ENCODE results near the gene OR2A25.

Gene OR2A25, protein sequence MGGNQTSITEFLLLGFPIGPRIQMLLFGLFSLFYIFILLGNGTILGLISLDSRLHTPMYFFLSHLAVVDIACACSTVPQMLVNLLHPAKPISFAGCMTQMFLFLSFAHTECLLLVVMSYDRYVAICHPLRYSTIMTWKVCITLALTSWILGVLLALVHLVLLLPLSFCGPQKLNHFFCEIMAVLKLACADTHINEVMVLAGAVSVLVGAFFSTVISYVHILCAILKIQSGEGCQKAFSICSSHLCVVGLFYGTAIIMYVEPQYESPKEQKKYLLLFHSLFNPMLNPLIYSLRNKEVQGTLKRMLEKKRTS

DNA sequence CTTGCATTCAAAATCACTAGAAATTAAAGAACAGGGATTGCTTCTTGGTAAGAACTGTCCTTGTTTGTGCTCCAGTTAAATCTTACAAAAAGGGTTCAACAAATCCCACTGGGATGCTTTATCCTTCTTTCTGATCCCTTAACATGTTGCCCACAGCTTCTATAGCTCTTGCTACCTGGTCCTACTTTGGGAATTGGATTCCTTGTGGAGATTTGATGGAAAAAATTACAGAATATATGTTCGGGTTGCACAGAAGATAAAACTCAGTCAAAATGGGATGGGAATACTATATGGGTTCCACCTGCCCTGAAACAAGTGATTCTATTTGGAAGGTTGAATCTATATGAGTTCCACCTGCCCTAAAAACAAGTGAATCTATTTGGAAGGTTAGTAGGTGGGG lies at the start of gene OR2A25:
Gene OR2A25 (plus strand): TSS at position 301 of the 400 bp plus-strand sequence. CDS start 4,409 bp downstream, outside the sequence.
- H3K27me3 Mint-ChIP-seq = peaks cover 4% of the 10 kb centered on the region

DNA sequence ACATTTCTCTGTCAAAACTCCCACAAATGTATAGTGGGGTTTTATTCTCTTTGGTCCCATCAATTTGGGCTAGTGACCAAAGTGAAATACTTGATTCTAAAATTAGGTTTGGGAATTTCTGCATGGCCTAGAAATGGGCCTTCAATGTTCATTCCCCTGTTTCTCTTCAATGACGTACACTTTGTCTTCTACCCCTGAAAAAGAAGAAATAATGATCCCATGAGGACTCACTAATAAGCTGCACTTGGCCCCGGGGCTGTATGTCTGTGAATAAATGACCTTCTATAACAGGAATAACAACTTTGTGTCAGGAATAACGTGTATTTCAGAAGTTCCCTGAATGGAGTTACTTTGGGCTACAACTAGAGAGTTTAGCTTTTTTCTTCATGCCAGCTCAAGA lies 49.3 kb upstream of the OR2A25 start:
- H3K27me3 Mint-ChIP-seq = no peaks in the 10 kb centered on the region
- DNase-seq = no peak
- H3K9me3 Mint-ChIP-seq = no peaks in the 10 kb centered on the region
- no peaks in the 10 kb centered on the region for H3K4me1 Mint-ChIP-seq
- H3K4me3 Mint-ChIP-seq = no peak overlapping the region
- no peaks in the 10 kb centered on the region for H3K36me3 Mint-ChIP-seq
- H3K27ac Mint-ChIP-seq = no peak overlapping the region
- CTCF ChIA-PET = no interaction called here

More for the DNA sequence above, at the start of gene OR2A25:
- Mint-ChIP-seq H3K4me1 (no peaks in the 10 kb centered on the region), H3K27ac (no peak within 1 kb of the TSS), H3K36me3 (no peaks in the 10 kb centered on the region), H3K4me3 (no peak within 1 kb of the TSS), H3K9me3 (no peaks in the 10 kb centered on the region)
- CTCF ChIA-PET = no interaction called here
- no peak for DNase-seq

DNA sequence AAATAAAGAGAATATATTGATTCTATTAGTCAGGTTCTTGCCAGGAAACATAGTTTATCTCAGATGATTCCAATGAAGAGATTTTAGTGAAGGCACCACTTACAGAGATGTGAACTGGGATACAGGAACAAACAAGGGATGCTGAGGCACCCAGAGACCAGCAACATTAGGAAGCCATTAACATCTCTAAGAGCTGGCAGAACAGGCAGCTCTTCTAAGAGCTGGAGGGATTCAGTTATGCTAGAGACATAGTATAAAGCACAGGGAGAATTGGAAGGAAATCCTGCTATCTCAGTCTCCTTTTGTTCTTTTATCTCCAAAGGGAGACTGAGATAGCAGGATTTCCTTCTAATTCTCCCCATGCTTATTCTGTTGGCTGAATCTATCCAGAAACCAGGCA lies 47.4 kb upstream of the OR2A25 start:
- Mint-ChIP-seq H3K4me1 (no peaks in the 10 kb centered on the region), H3K36me3 (no peaks in the 10 kb centered on the region), H3K27ac (no peak overlapping the region), H3K4me3 (no peak overlapping the region), H3K27me3 (no peaks in the 10 kb centered on the region), H3K9me3 (no peaks in the 10 kb centered on the region)
- no peak for DNase-seq
- CTCF ChIA-PET = interaction anchor here (1.4 kb wide), 1 partner anchor 285 kb away, joined by 3 read pairs; no protein-coding TSS in a partner anchor

DNA sequence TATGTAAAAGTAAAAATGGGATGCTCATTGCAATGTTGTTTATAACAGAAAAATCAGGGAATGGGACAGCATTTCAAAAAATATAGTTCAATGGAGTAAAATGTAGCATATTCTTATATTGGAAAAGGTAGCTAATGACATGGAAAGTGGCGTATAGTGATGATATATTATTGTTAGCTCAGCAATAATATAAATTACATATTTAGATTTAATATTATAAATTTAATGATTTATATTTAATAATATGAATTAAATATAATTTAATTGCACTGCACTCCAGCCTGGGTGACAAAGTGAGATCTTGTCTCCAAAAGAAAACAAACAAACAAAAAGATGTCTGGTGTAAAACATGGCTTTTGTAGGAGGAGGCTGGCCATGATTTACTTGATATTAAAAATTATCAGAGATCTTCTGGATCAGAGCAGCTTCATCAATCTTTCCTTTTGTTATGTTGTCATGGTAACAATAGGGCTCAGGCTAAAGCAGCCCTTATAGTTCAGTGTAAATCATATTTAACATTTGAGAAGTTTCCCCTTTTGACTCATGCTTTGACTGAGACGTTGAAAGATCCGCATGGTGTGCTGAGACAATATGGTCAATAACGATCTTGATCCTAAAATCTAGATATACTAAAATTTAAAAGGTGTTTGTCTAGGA lies 46.3 kb upstream of the OR2A25 start:
- CTCF ChIA-PET = interaction anchor here (1.4 kb wide), 1 partner anchor 286 kb away, joined by 3 read pairs; no protein-coding TSS in a partner anchor
- Mint-ChIP-seq H3K4me1 (no peaks in the 10 kb centered on the region), H3K27me3 (no peaks in the 10 kb centered on the region), H3K36me3 (no peaks in the 10 kb centered on the region), H3K9me3 (no peaks in the 10 kb centered on the region), H3K27ac (no peak overlapping the region), H3K4me3 (no peak overlapping the region)
- DNase-seq = no peak

DNA sequence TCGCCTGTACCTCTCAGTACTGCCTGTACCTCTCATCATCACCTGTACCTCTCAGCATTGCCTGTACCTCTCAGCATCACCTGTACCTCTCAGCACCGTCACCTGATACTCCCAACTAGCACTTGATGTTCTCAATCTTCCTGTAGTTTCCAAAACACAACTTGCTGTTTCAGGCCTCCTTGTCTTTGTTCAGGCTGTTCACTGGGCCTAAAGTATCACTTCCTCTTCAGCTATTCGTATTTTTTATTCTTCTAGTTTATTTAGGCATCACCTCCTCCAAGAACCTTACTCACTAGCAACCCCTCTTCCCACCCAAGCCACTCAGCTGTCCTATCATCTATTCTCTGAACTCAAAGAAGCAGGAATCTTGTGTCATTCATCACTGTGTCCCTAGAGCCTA lies 45.4 kb upstream of the OR2A25 start:
- CTCF ChIA-PET = no interaction called here
- Mint-ChIP-seq H3K36me3 (no peaks in the 10 kb centered on the region), H3K27me3 (no peaks in the 10 kb centered on the region), H3K27ac (no peak overlapping the region), H3K4me1 (no peaks in the 10 kb centered on the region), H3K4me3 (no peak overlapping the region), H3K9me3 (no peaks in the 10 kb centered on the region)
- no peak for DNase-seq

DNA sequence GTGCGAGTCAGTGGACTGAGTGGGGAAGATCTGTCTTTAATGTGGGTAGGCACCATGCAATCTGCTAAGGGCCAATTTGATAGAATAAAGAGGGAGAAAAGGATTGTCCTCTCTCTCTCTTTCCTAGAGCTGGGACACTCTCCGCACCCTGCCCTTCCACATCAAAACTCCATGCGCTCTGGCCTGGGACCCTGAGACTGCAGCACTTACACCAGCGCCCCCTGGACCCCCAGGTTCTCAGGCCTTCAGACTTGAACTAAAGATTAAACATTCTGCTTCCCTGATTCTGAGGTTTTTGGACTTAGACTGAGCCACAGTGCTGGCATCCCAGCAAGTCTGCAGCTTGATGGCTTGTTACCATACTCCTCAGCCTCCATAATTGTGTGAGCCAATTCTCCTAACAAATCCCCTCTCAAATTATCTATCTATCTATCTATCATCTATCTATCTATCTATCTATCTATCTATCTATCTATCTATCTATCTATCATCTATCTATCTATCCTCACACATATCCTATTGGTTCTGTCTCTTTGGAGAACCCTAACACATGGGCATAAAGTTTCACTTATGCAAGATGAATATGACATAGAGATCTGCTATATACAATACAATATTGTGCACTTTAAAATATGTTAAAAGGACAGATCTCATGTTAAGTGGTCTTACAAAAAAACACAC lies 43.3 kb upstream of the OR2A25 start:
- H3K9me3 Mint-ChIP-seq = no peaks in the 10 kb centered on the region
- no peak overlapping the region for H3K27ac Mint-ChIP-seq
- CTCF ChIA-PET = interaction anchor here (0.6 kb wide), 1 partner anchor 102 kb away, joined by 3 read pairs; no protein-coding TSS in a partner anchor
- H3K36me3 Mint-ChIP-seq = no peaks in the 10 kb centered on the region
- no peak overlapping the region for H3K4me3 Mint-ChIP-seq
- no peak for DNase-seq
- H3K4me1 Mint-ChIP-seq = no peaks in the 10 kb centered on the region
- no peaks in the 10 kb centered on the region for H3K27me3 Mint-ChIP-seq

DNA sequence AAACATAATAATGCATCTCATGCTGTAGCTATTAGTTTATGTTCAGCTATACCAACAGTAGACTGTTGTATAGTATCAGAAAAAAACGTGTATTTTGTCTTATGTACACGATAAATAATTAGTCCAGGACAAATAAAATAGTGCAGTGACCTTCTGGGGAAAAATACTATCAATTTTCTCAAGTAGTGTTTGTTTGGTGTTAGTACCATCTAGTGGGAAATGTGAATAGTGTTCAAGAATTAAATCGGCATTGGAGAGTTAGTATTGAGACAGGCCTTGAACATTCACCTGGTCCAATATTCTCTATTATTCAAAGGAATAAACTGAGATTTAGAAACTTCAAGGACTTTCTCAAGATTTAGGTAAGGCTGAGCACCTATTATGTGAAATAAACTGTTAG lies 42.5 kb upstream of the OR2A25 start:
- Mint-ChIP-seq H3K27me3 (no peaks in the 10 kb centered on the region), H3K4me3 (no peak overlapping the region), H3K36me3 (no peaks in the 10 kb centered on the region), H3K4me1 (no peaks in the 10 kb centered on the region), H3K27ac (no peak overlapping the region), H3K9me3 (no peaks in the 10 kb centered on the region)
- DNase-seq = no peak
- CTCF ChIA-PET = interaction anchor here (0.6 to 0.8 kb wide), 2 partner anchors 101 kb away, joined by 3 read pairs; no protein-coding TSS in a partner anchor

DNA sequence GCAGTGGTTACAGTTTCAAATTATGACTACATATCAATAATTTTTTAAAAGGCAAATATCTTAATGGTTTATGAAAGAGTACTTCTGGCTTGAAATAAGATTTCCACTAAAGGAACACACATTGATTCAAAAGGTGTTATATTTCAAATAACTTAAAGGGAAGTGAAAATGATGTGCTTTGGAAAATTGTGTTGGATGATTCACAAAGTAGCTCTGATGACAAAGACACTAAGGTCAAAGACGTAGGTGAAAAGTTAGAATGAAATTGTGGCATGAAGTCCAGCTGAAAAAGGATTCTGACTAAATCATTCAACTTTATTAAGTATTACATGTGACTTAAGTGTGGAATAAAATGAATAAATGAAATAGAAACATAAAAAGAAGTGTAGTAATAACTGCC lies 41.6 kb upstream of the OR2A25 start:
- Mint-ChIP-seq H3K9me3 (no peaks in the 10 kb centered on the region), H3K4me1 (no peaks in the 10 kb centered on the region), H3K27me3 (no peaks in the 10 kb centered on the region), H3K4me3 (no peak overlapping the region), H3K27ac (no peak overlapping the region), H3K36me3 (no peaks in the 10 kb centered on the region)
- DNase-seq = no peak
- CTCF ChIA-PET = interaction anchor here (0.8 kb wide), 1 partner anchor 100 kb away, joined by 3 read pairs; no protein-coding TSS in a partner anchor

DNA sequence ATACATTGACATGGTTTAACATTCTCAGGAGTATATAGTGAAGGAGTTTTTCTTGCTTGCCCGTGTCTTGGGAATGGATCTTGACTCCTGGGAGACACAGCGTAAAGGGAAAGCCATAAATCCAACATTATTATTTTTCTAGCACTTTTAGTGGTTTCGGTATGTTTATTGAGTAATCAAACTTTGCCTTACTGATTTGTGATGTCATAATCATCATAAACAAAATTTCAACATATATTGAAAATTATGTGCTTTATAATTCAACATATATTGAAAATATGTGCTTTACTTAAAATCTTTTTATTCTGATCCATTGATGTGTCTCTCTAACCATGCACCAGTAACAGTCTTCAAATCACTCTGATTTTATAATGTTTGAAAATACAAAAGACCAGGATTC lies 41.1 kb upstream of the OR2A25 start:
- H3K4me1 Mint-ChIP-seq = no peaks in the 10 kb centered on the region
- CTCF ChIA-PET = no interaction called here
- no peak for DNase-seq
- H3K36me3 Mint-ChIP-seq = no peaks in the 10 kb centered on the region
- no peak overlapping the region for H3K27ac Mint-ChIP-seq
- H3K4me3 Mint-ChIP-seq = no peak overlapping the region
- H3K27me3 Mint-ChIP-seq = no peaks in the 10 kb centered on the region
- no peaks in the 10 kb centered on the region for H3K9me3 Mint-ChIP-seq

DNA sequence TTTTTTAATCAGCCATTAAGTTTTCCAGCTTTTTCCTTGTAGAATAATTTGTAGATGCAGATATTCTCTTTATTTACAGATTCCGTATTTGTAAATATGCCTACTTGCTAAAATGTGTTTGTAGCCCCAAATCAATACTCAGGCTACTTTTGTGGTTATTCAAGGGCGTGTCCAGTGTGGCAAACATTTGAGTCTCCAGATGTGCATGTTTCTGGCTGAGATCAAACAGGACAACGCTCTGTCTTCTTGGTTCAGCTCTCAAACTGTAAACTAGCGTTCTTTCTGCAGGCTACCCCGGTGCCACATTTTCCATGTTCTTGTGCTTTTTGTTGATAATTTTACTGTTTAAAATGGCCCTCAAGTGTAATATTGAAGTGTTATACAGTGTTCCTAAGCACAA lies 37.1 kb upstream of the OR2A25 start:
- Mint-ChIP-seq H3K9me3 (no peaks in the 10 kb centered on the region), H3K4me1 (no peaks in the 10 kb centered on the region), H3K27me3 (no peaks in the 10 kb centered on the region), H3K4me3 (no peak overlapping the region), H3K36me3 (no peaks in the 10 kb centered on the region), H3K27ac (no peak overlapping the region)
- CTCF ChIA-PET = no interaction called here
- no peak for DNase-seq

DNA sequence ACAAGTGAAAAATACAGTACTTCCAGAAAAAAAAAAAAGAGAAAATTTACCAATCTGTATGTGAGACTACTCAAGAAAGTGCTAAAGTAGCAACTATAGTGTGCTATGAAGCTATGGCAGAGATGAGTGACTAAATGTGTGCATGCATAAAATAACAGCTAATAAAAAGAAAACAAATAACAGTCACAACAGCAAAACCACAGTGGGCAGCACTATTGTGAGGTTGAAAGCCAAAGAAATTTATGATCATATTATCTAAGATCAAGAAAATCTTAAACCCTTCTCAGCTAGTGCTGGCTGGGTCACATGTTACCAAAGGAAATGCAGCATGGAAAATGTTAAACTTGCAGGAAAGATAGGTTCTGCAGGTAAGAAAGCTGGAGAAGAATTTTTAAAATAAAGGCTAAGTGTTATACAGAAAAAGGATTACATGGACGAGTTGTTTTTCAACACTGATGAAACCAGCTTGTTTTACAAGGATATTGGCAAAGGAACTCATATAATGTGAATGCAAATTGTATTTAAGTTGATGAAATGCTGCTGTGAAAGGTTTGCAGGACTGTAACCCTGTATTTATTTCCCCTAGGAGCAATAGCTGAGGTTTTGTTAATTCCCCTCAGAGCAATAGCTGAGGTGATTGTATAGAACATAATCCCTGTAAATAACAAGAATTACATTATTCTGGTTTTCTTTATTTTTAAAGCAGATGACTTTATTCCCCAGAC lies 36.5 kb upstream of the OR2A25 start:
- CTCF ChIA-PET = no interaction called here
- Mint-ChIP-seq H3K4me3 (no peak overlapping the region), H3K9me3 (no peaks in the 10 kb centered on the region), H3K27me3 (no peaks in the 10 kb centered on the region), H3K36me3 (no peaks in the 10 kb centered on the region), H3K4me1 (no peaks in the 10 kb centered on the region), H3K27ac (no peak overlapping the region)
- no peak for DNase-seq

DNA sequence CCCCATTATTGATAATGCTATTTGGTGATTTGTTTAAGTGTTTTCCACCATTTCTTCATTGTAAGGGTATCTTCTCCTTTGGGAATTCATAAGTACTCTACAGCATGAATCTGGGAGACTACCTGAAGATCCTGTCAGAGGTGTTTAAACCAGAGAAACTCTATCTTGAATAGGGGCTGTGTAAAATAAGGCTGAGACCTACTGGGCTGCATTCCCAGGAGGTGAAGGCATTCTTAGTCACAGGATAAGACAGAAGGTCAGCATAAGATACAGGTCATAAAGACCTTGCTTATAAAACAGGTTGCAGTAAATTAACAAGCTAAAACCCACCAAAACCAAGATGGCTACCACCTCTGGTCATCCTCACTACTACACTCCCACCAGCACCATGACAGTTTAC lies 34.2 kb upstream of the OR2A25 start:
- Mint-ChIP-seq H3K4me1 (no peaks in the 10 kb centered on the region), H3K27me3 (no peaks in the 10 kb centered on the region), H3K9me3 (no peaks in the 10 kb centered on the region), H3K4me3 (no peak overlapping the region), H3K27ac (no peak overlapping the region), H3K36me3 (no peaks in the 10 kb centered on the region)
- DNase-seq = no peak
- CTCF ChIA-PET = no interaction called here

DNA sequence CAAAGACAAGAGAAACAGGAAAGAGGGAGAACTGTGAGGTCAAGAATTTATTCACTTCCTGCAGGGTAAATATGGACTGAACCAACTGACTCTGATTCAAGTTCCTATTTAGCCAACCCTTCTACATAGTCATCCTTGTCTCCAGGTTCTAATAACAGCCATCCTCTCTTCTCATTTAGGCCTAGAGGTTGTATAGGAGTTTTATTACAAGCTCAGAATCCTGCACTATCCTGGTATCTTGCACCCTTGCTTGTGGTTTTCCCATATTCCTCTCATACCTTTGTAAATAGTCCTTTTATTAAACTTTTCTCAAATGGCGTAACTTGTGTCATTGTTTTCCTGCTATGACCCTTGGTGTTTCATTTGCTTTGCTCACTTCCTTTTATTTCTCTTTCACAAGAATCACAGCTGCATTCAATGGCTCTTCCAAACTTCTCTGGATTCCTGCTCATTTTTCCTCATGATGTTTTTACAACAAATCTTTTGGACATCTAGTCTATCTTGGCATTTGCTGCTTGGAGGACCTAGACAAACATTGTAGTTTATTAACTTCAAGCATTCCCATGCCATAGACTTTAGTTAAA lies 33.2 kb upstream of the OR2A25 start:
- no peak overlapping the region for H3K27ac Mint-ChIP-seq
- H3K9me3 Mint-ChIP-seq = no peaks in the 10 kb centered on the region
- no peaks in the 10 kb centered on the region for H3K27me3 Mint-ChIP-seq
- no peaks in the 10 kb centered on the region for H3K36me3 Mint-ChIP-seq
- H3K4me1 Mint-ChIP-seq = no peaks in the 10 kb centered on the region
- CTCF ChIA-PET = no interaction called here
- H3K4me3 Mint-ChIP-seq = no peak overlapping the region
- no peak for DNase-seq

DNA sequence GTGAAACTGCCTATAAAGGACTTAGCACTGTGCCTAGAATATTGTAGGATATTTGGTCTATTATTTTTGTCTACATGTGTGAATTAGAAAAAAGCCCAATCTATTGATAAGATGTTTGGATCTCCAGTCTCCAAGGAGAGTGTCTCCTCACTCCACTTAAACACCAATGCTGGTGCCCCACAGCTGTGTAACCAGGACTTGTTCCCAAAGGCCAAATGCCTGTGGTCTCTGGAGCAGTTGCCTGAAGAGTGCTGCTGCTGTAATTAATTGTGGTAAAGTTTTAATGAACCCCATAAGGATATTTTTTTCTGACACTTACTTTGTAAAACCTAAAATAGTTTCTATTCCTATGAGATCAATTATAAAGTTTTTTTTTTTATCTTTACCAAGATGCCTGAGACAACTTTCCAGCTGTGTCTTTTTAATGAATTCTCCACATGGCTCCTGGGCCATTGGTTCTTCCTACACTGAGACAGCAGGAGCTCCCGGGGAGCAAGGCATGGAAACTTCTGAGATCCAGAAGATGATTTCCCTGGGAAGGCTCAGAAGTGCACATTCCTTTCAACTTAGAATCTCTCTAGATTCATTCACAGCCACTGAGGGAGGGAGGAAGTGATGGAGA lies 32.1 kb upstream of the OR2A25 start:
- CTCF ChIA-PET = no interaction called here
- Mint-ChIP-seq H3K27ac (no peak overlapping the region), H3K4me1 (no peaks in the 10 kb centered on the region), H3K9me3 (no peaks in the 10 kb centered on the region), H3K27me3 (no peaks in the 10 kb centered on the region), H3K4me3 (no peak overlapping the region), H3K36me3 (no peaks in the 10 kb centered on the region)
- DNase-seq = no peak
